Body of pancreas (tissue), 4 donors: ENCODE results near the gene ASB12. TPM values are rescaled to one million over a fixed set of nuclear protein-coding genes. Genes with fewer than 3 reads are reported as not detected.

Experiments
- ATAC-seq: fragments of 150-250 bp; one replicate; pipeline ENCODE4 v1.9.1; 2016
- DNase-seq, 4 donors: peaks; one replicate each; pipeline ENCODE4 v3.0.0-alpha.2; 2019
- H3K27ac ChIP-seq, 4 donors: fragments of 200-600 bp; sonication (generic); 1 replicate in 3 of 4; 2 replicates in 1 of 4; pipeline versions ENCODE4 v1.5.1 to v1.6.1; 2016 to 2019; ENCODE audit warnings: mild to moderate bottlenecking in 1 of 4, mixed read lengths in 1 of 4, moderate library complexity in 1 of 4
- H3K27me3 ChIP-seq, 2 donors: fragments of 200-600 bp; sonication (generic); one replicate each; pipeline ENCODE4 v1.6.0; 2016; ENCODE audit warnings: mild to moderate bottlenecking in 1 of 2
- H3K36me3 ChIP-seq, 2 donors: fragments of 200-600 bp; sonication (generic); replicated peaks in 1 of 2; 2 replicates each; pipeline ENCODE4 v1.5.1; 2016; ENCODE audit warnings: low read depth in 2 of 2; ENCODE audit not compliant: insufficient read depth in 1 of 2
- H3K4me1 ChIP-seq: fragments of 200-600 bp; sonication (generic); one replicate; pipeline ENCODE4 v1.6.0; 2016
- H3K4me3 ChIP-seq, 2 donors: fragments of 200-600 bp; sonication (generic); 1 replicate in 1 of 2; 2 replicates in 1 of 2; pipeline ENCODE4 v1.5.1; 2016 to 2019
- H3K9me3 ChIP-seq, 3 donors: fragments of 200-600 bp; sonication (generic); 1 replicate in 2 of 3; 2 replicates in 1 of 3; pipeline ENCODE4 v1.5.1; 2016
- CTCF ChIP-seq, 7 experiments: fragments of 450-650 bp in 4 of 7; fragments of 200-600 bp in 3 of 7; sonication (generic) in 3 of 7; IDR thresholded peaks; one replicate each; pipeline ENCODE4 v1.5.1; 2016 to 2019; ENCODE audit warnings: antibody characterized with exemption in 7 of 7
- POLR2A ChIP-seq, 3 donors: fragments of 450-650 bp; IDR thresholded peaks; one replicate each; pipeline ENCODE4 v1.6.1; 2016; ENCODE audit warnings: antibody characterized with exemption in 3 of 3, mild to moderate bottlenecking in 2 of 3
- WGBS, 2 donors: methylation state at CpG; one replicate each; pipeline ENCODE4 v1.1.5; 2017; 5-methylcytosine and 5-hydroxymethylcytosine counted together
- intact Hi-C: fragments of 100-400 bp; cut with DNase I; formaldehyde crosslinking; loops from one replicate; pipeline ENCODE4 v1.15.1; 2023
- total RNA-seq, 2 donors: library from RNA; depleted of rRNA; stranded (reverse); fragments of >200 nt; gene quantifications; one replicate each; pipeline ENCODE4 v1.1.0, GENCODE V29; 2016

The ASB12 gene
- total RNA-seq, 2 donors from 2014 or later, result not detected

GRCh38 chrX:64196606-64197005, 33.8 kb downstream of the ASB12 start:
- Histone ChIP-seq H3K36me3 (no peaks in the 10 kb centered on the region), H3K27me3 (no peaks in the 10 kb centered on the region), H3K4me1 (peaks cover 12% of the 10 kb centered on the region), H3K4me3 (no peak overlapping the region), H3K27ac (no peak overlapping the region), H3K9me3 (no peaks in the 10 kb centered on the region)
- DNase-seq (no peak), ATAC-seq (no peak)
- WGBS, 2 donors, result 91 to 100% methylated on average over 2 of the region's 3 CpGs
- TF ChIP-seq CTCF (IDR thresholded peaks at IDR 0.05) (no peak), POLR2A (IDR thresholded peaks at IDR 0.05) (no peak)
- intact Hi-C loops, result no loop called here

- no peak overlapping the region for H3K4me3 ChIP-seq
- H3K9me3 ChIP-seq, result no peaks in the 10 kb centered on the region
- whole genome bisulfite sequencing, 2 donors, result 86 to 89% methylated on average over 1 of the region's 1 CpG
- intact Hi-C loops, result no loop called here
- ATAC-seq (no peak), DNase-seq (no peak)
- TF ChIP-seq CTCF (IDR thresholded peaks at IDR 0.05) (no peak), POLR2A (IDR thresholded peaks at IDR 0.05) (no peak)
- H3K27ac ChIP-seq, result no peak overlapping the region
- H3K36me3 ChIP-seq, result no peaks in the 10 kb centered on the region
- no peaks in the 10 kb centered on the region for H3K27me3 ChIP-seq
- H3K4me1 ChIP-seq, result peaks cover 9% of the 10 kb centered on the region
Measured at GRCh38 chrX:64195862-64196261, 34.5 kb downstream of the ASB12 start.

DNA sequence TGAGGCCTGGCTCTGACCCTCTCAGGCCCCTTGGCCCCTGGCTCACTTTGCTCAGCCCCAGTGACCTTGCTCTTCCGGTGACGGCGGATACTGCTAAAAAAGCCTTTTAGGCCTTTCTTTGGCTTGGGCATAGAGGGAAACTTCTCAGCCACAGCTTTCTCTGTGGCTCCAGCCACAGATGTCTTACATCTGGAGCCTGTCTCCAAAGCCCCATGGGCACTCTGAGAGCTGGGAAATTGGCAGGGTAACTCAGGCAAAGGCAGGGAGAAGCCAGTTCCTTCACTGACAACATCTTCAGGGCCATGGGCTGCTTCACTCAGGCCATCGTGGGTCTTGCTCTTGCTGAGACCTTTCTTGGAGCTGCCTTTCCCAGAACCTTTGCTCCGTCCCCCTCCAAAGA, 37.7 kb downstream of the ASB12 start:
- DNase-seq (no peak), ATAC-seq (no peak)
- WGBS, 2 donors, result 93% methylated on average over 2 of the region's 5 CpGs; no CpG with 5 or more reads in 1 of the 2 donors
- Histone ChIP-seq H3K36me3 (no peaks in the 10 kb centered on the region), H3K27ac (no peak overlapping the region), H3K9me3 (no peaks in the 10 kb centered on the region), H3K4me1 (no peaks in the 10 kb centered on the region), H3K4me3 (no peak overlapping the region), H3K27me3 (no peaks in the 10 kb centered on the region)
- intact Hi-C loops, result no loop called here
- TF ChIP-seq CTCF (IDR thresholded peaks at IDR 0.05), result no peak
- no peak for TF ChIP-seq POLR2A (IDR thresholded peaks at IDR 0.05)

GRCh38 chrX:64192040-64192439, 38.4 kb downstream of the ASB12 start:
- H3K9me3 ChIP-seq, result no peaks in the 10 kb centered on the region
- ATAC-seq (no peak), DNase-seq (no peak)
- no peaks in the 10 kb centered on the region for H3K36me3 ChIP-seq
- 96 to 100% methylated on average over 3 of the region's 3 CpGs for WGBS, 2 donors
- intact Hi-C loops, result no loop called here
- H3K4me1 ChIP-seq, result no peaks in the 10 kb centered on the region
- TF ChIP-seq CTCF (IDR thresholded peaks at IDR 0.05) (no peak), POLR2A (IDR thresholded peaks at IDR 0.05) (no peak)
- H3K27me3 ChIP-seq, result no peaks in the 10 kb centered on the region
- H3K4me3 ChIP-seq, result no peak overlapping the region
- no peak overlapping the region for H3K27ac ChIP-seq

DNA sequence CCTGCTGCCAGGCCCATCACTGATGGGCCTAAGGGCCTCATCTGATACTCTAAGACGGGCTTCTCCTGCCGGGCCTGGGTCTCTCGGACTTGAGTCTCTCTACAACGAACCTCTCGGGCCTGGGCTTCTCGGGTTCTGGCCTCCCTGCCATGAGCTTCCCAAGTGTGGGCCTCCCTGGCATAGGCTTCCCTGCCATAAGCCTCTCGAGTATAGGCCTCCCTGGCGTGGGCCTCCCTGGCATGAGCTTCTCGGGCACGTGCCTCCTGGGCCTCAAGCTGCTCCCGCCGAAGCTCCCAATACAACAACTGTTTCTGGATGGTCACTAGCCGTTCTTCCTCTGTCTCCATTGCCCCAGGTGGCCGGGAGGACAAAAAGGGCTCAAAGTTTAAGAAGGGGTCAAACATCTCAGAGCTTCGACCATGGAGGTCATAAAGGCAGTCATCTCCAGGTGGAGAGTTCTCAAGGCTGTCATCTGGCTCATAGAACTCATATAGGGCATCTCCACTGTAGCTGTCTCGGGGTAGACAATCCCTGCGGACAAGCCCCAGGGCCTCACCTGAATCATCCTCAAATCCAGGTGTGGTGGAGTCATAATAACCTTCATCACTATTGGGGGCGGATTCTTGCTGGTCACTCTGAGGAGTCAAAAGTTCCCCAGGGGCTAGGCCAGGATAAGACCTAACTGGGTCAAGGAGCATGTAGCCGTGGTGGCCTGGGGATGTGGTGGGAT, 39.0 kb downstream of the ASB12 start:
- Histone ChIP-seq H3K9me3 (no peaks in the 10 kb centered on the region), H3K4me1 (no peaks in the 10 kb centered on the region), H3K4me3 (no peak overlapping the region), H3K36me3 (no peaks in the 10 kb centered on the region), H3K27ac (no peak overlapping the region), H3K27me3 (no peaks in the 10 kb centered on the region)
- no peak for DNase-seq
- intact Hi-C loops, result no loop called here
- TF ChIP-seq CTCF (IDR thresholded peaks at IDR 0.05), result no peak
- TF ChIP-seq POLR2A (IDR thresholded peaks at IDR 0.05), result no peak
- 94 to 97% methylated on average over 6 to 12 of the region's 19 CpGs for WGBS, 2 donors
- no peak for ATAC-seq
